CD4-positive, alpha-beta memory T cell (primary cell): Measurements from ENCODE around the gene RALGAPA1. TPM values are rescaled to one million over a fixed set of nuclear protein-coding genes. Genes with fewer than 3 reads are reported as not detected.

Source experiments
- CTCF ChIA-PET: fragments of 350-600 bp; sonication (Branson Sonifier 250); formaldehyde crosslinking; loops from one replicate; lab custom pipeline; 2021; ENCODE audit warnings: inconsistent platforms; ENCODE audit not compliant: partially characterized antibody; lab: Charles Lee
- POLR2A ChIA-PET: fragments of 350-600 bp; sonication (Branson Sonifier 250); formaldehyde crosslinking; loops from one replicate; lab custom pipeline; 2021; ENCODE audit not compliant: partially characterized antibody; lab: Charles Lee
- DNase-seq, 5 donors: peaks; one replicate each; pipeline versions ENCODE4 v3.0.0 to v3.0.0-alpha.2; 2020 to 2022; ENCODE audit warnings: mixed read lengths in 1 of 5
- H3K27ac ChIP-seq: one replicate; pipeline ENCODE4 v1.7.0; 2013; ENCODE audit warnings: low read depth, low read length
- H3K27me3 ChIP-seq: 2 replicates; pipeline ENCODE4 v1.7.0; 2013; ENCODE audit warnings: mild to moderate bottlenecking, low read length, moderate library complexity; ENCODE audit not compliant: insufficient read depth
- H3K36me3 ChIP-seq: 2 replicates; pipeline ENCODE4 v1.7.0; 2013; ENCODE audit warnings: mild to moderate bottlenecking, low read length, moderate library complexity; ENCODE audit not compliant: insufficient read depth
- H3K4me1 ChIP-seq: 2 replicates; pipeline ENCODE4 v1.7.0; 2013; ENCODE audit warnings: mild to moderate bottlenecking, low read length, moderate library complexity; ENCODE audit not compliant: insufficient read depth
- H3K4me3 ChIP-seq, 2 donors: one replicate each; pipeline ENCODE4 v1.7.0; 2013; ENCODE audit warnings: low read length in 2 of 2, mild to moderate bottlenecking in 1 of 2
- H3K9me3 ChIP-seq, 2 donors: one replicate each; pipeline ENCODE4 v1.7.0; 2013; ENCODE audit warnings: low read length in 2 of 2, control low read depth in 1 of 2; ENCODE audit not compliant: control insufficient read depth in 1 of 2
- H3K27ac Mint-ChIP-seq, 7 donors: one replicate each; pipeline ENCODE4 v1.8.0; 2020 to 2021; ENCODE audit warnings: mixed read lengths in 7 of 7, mild to moderate bottlenecking in 6 of 7, inconsistent platforms in 3 of 7, moderate library complexity in 3 of 7
- H3K27me3 Mint-ChIP-seq, 2 donors: one replicate each; pipeline ENCODE4 v1.8.0; 2020 to 2021; ENCODE audit warnings: mixed read lengths in 2 of 2
- H3K36me3 Mint-ChIP-seq, 2 donors: one replicate each; pipeline ENCODE4 v1.8.0; 2020 to 2021; ENCODE audit warnings: mixed read lengths in 2 of 2, inconsistent platforms in 1 of 2, mild to moderate bottlenecking in 1 of 2
- H3K4me1 Mint-ChIP-seq, 4 donors: one replicate each; pipeline ENCODE4 v1.8.0; 2020 to 2021; ENCODE audit warnings: mixed read lengths in 4 of 4, mild to moderate bottlenecking in 1 of 4
- H3K4me3 Mint-ChIP-seq, 8 donors: one replicate each; pipeline ENCODE4 v1.8.0; 2020 to 2021; ENCODE audit warnings: mixed read lengths in 8 of 8, mild to moderate bottlenecking in 7 of 8, moderate library complexity in 6 of 8, inconsistent platforms in 3 of 8
- H3K9me3 Mint-ChIP-seq, 8 donors: one replicate each; pipeline ENCODE4 v1.8.0; 2020 to 2021; ENCODE audit warnings: mixed read lengths in 8 of 8, mild to moderate bottlenecking in 5 of 8, inconsistent platforms in 3 of 8, moderate library complexity in 1 of 8
- intact Hi-C: fragments of 100-400 bp; cut with micrococcal nuclease; formaldehyde crosslinking; loops from one replicate; pipeline ENCODE4 v1.15.1; 2023
- polyA plus RNA-seq, 2 donors: library from polyadenylated mRNA; unstranded; fragments of 300-500 nt; fragmentation: Illumina TruSeq; gene quantifications; one replicate each; pipeline ENCODE4 v1.2.3, GENCODE V29; 2021
- total RNA-seq, 2 experiments: library from RNA; stranded (reverse); gene quantifications; one replicate each; pipeline ENCODE4 v1.2.3, GENCODE V29; 2021

Gene RALGAPA1
- total and polyA plus RNA-seq, 4 experiments from 2014 or later, result 15.1 to 66.0 (median 42.9) TPM

DNA sequence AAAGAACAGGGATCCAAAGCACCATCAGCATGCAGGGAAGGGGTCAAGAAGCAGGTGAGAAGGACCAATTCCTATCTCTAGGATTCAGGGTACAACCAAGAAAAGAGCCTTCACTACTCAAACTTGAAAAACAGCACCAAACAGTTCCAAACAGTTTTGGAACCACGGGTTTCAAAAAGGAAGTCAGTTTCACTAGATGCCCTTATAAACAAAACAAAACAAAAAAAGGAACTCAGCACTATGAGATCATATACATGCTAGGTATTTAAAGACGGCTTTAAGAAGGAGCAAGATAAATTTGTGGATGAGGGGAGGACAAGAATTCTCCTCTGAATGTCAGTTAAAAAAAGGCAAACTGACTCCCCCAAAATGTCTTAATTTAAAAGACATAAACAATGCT lies 269.1 kb downstream of the RALGAPA1 start:
- no peak overlapping the region for H3K4me3 ChIP-seq
- no peaks in the 10 kb centered on the region for H3K27me3 ChIP-seq
- H3K36me3 ChIP-seq, result no peaks in the 10 kb centered on the region
- CTCF ChIA-PET, result no interaction called here
- H3K9me3 Mint-ChIP-seq, result no peaks in the 10 kb centered on the region
- intact Hi-C loops, result no loop called here
- H3K4me1 Mint-ChIP-seq, result peaks cover 0 to 12% (median 6%) of the 10 kb centered on the region in 4 donors
- no peak overlapping the region for H3K27ac ChIP-seq
- no peak overlapping the region for H3K4me3 Mint-ChIP-seq
- H3K4me1 ChIP-seq, result peaks cover 8% of the 10 kb centered on the region
- no peaks in the 10 kb centered on the region for H3K9me3 ChIP-seq
- no peak overlapping the region for H3K27ac Mint-ChIP-seq
- POLR2A ChIA-PET, result no interaction called here
- DNase-seq, result no peak
- peaks cover 24 to 38% of the 10 kb centered on the region in 2 donors for H3K36me3 Mint-ChIP-seq
- peaks cover 8 to 10% of the 10 kb centered on the region in 2 donors for H3K27me3 Mint-ChIP-seq

DNA sequence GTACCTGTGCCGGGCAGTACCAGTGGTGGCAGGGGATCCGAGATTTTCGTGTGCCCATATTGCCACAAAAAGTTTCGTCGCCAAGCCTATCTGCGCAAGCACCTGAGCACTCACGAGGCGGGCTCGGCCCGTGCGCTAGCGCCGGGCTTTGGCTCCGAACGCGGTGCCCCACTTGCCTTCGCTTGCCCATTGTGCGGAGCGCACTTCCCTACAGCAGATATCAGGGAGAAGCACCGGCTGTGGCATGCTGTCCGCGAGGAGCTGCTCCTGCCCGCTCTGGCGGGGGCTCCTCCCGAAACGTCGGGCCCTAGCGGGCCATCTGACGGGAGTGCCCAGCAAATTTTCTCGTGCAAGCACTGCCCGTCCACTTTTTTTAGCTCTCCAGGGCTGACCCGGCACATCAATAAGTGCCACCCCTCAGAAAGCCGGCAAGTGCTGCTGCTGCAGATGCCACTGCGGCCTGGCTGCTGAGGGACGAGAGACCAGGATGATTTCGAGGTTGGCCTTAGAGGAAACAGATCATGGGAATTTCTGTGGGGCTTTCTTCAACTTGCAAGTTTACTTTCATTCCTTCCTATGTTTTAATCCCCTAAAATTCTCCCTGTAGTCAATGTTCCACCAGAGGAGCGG lies 273.5 kb downstream of the RALGAPA1 start:
- peak in 1 of 5 donors; percentile 24 for DNase-seq
- intact Hi-C loops, result no loop called here
- H3K9me3 ChIP-seq, result no peaks in the 10 kb centered on the region
- H3K4me3 ChIP-seq, result no peak overlapping the region
- no peaks in the 10 kb centered on the region for H3K36me3 ChIP-seq
- ChIA-PET POLR2A (no interaction called here), CTCF (no interaction called here)
- H3K4me1 ChIP-seq, result peaks cover 20% of the 10 kb centered on the region
- Mint-ChIP-seq H3K27ac (peak overlapping the region in 2 of 7 donors; percentile 29 to 59), H3K4me1 (peaks cover 1 to 17% (median 11%) of the 10 kb centered on the region in 4 donors), H3K36me3 (peaks cover 16 to 25% of the 10 kb centered on the region in 2 donors), H3K27me3 (peaks cover 22 to 26% of the 10 kb centered on the region in 2 donors), H3K9me3 (no peaks in the 10 kb centered on the region), H3K4me3 (peak overlapping the region in 6 of 8 donors; percentile 21 to 85 (median 60))
- H3K27me3 ChIP-seq, result peaks cover 21% of the 10 kb centered on the region
- no peak overlapping the region for H3K27ac ChIP-seq

DNA sequence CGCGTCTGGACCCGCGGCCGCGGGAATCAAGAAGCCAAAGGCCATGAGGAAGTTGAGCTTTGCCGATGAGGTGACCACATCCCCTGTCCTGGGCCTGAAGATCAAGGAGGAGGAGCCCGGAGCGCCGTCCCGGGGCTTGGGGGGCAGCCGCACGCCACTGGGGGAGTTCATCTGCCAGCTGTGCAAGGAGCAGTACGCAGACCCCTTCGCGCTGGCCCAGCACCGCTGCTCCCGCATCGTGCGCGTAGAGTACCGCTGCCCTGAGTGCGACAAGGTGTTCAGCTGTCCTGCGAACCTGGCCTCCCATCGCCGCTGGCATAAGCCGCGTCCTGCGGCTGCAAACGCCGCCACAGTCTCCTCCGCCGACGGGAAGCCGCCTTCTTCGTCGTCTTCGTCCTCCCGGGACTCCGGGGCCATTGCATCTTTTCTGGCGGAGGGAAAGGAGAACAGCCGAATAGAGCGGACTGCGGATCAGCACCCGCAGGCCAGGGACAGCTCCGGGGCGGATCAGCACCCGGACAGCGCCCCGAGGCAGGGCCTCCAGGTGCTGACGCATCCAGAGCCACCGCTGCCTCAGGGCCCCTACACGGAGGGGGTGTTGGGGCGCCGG lies 274.1 kb downstream of the RALGAPA1 start:
- DNase-seq, result peak; percentile 55 to 73 (median 66)
- POLR2A ChIA-PET, result no interaction called here
- no peaks in the 10 kb centered on the region for H3K9me3 ChIP-seq
- H3K9me3 Mint-ChIP-seq, result no peaks in the 10 kb centered on the region
- intact Hi-C loops, result no loop called here
- peak overlapping the region; percentile 79 to 91 (median 81) for H3K4me3 Mint-ChIP-seq
- no peaks in the 10 kb centered on the region for H3K36me3 ChIP-seq
- peaks cover 1 to 17% (median 11%) of the 10 kb centered on the region in 4 donors for H3K4me1 Mint-ChIP-seq
- peaks cover 21% of the 10 kb centered on the region for H3K27me3 ChIP-seq
- H3K27ac Mint-ChIP-seq, result peak overlapping the region in 2 of 7 donors; percentile 59 to 70
- H3K27me3 Mint-ChIP-seq, result peaks cover 26 to 30% of the 10 kb centered on the region in 2 donors
- peak overlapping the region in 1 of 2 donors; percentile 32 for H3K4me3 ChIP-seq
- peaks cover 14 to 19% of the 10 kb centered on the region in 2 donors for H3K36me3 Mint-ChIP-seq
- CTCF ChIA-PET, result no interaction called here
- H3K4me1 ChIP-seq, result peaks cover 20% of the 10 kb centered on the region
- no peak overlapping the region for H3K27ac ChIP-seq

DNA sequence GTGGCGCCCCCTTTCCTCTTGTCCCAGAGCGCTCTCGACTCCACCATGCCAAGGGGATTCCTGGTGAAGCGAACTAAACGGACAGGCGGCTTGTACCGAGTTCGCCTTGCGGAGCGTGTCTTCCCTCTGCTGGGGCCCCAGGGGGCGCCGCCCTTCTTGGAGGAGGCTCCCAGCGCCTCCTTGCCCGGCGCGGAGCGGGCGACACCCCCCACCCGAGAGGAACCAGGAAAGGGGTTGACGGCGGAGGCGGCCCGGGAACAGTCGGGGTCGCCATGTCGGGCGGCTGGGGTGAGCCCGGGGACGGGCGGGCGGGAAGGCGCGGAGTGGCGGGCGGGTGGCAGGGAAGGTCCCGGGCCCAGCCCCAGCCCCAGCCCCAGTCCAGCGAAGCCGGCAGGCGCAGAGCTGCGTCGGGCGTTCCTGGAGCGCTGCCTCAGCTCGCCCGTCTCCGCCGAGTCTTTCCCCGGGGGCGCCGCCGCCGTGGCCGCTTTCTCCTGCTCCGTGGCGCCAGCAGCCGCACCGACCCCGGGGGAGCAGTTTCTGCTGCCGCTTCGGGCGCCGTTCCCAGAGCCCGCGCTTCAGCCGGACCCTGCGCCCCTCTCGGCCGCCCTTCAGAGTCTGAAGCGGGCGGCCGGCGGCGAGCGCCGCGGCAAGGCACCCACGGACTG lies 274.8 kb downstream of the RALGAPA1 start:
- Mint-ChIP-seq H3K27me3 (peaks cover 30 to 34% of the 10 kb centered on the region in 2 donors), H3K9me3 (no peaks in the 10 kb centered on the region), H3K36me3 (peaks cover 7 to 13% of the 10 kb centered on the region in 2 donors), H3K4me3 (peak overlapping the region; percentile 67 to 91 (median 78)), H3K27ac (no peak overlapping the region), H3K4me1 (peaks cover 1 to 17% (median 11%) of the 10 kb centered on the region in 4 donors)
- Histone ChIP-seq H3K4me1 (peaks cover 20% of the 10 kb centered on the region), H3K4me3 (peak overlapping the region in 1 of 2 donors; percentile 52), H3K36me3 (no peaks in the 10 kb centered on the region), H3K9me3 (no peaks in the 10 kb centered on the region), H3K27ac (no peak overlapping the region), H3K27me3 (peaks cover 21% of the 10 kb centered on the region)
- CTCF ChIA-PET, result interaction anchor here (1.0 kb wide), 1 partner anchor 9 kb away, joined by 3 read pairs; no protein-coding TSS in a partner anchor
- POLR2A ChIA-PET, result no interaction called here
- intact Hi-C loops, result no loop called here
- DNase-seq, result peak in 4 of 5 donors; percentile 10 to 29 (median 23)

DNA sequence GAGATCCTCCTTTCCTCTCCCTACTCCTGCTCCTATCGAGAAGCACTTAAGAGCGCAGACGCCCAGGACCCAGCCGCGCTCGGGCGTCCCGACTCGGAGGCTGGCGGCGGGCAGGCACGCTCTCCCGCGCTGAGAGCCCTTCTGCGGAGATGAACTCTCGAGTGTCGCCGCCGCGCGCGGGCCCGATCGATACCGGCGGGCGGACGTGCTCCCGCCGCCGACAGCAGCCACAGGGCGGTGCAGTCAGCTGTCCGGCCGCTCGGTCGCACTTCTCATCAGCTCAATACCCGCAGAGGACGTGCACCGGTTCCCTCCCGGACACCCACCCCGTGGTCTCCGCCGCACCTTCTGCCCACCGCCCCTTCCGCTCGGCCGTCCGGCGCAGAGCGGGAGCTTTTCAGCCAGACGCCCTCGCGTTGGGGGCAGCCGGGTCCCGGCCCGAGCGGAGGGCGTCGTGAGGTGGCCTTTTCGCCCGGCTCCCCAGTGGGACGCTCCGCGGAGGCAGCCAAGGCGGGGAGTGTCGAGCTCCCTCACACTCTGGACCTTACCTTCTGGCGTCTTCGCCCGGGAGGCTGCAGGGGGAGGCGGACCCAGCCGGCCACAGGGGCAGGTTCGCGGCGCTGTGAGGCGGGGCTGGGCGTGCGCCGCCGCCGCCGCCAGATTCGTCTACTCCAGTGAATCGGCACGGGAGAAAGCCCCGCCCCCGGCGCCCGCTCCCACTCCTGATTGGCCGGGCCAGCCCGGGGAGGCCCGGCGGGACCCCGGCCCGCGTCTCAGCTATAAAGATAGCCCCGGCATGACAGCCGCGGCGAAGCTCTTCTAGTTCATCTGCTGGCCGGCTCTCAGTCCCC lies 275.5 kb downstream of the RALGAPA1 start, which contains the start of gene INSM2:
Gene INSM2, plus strand, starts transcription at position 808 of the 851 bp plus-strand sequence. CDS start 89 bp downstream, outside the sequence.
- Histone ChIP-seq H3K27ac (no peak within 1 kb of the TSS), H3K36me3 (no peaks in the 10 kb centered on the region), H3K4me1 (peaks cover 20% of the 10 kb centered on the region), H3K9me3 (no peaks in the 10 kb centered on the region), H3K27me3 (peaks cover 21% of the 10 kb centered on the region), H3K4me3 (peak within 1 kb of the TSS; percentile 42 to 52)
- no peaks in the 10 kb centered on the region for H3K9me3 Mint-ChIP-seq
- H3K27me3 Mint-ChIP-seq, result peaks cover 33 to 38% of the 10 kb centered on the region in 2 donors
- peak in 4 of 5 donors; percentile 9 to 44 (median 20) for DNase-seq
- H3K27ac Mint-ChIP-seq, result peak within 1 kb of the TSS in 1 of 7 donors; percentile 59
- peaks cover 1 to 17% (median 11%) of the 10 kb centered on the region in 4 donors for H3K4me1 Mint-ChIP-seq
- intact Hi-C loops, result no loop called here
- ChIA-PET CTCF (interaction anchor here (0.7 to 1.0 kb wide), 2 partner anchors 10 to 20 kb away, joined by 3 read pairs; no protein-coding TSS in a partner anchor), POLR2A (no interaction called here)
- peaks cover 7 to 13% of the 10 kb centered on the region in 2 donors for H3K36me3 Mint-ChIP-seq
- peak within 1 kb of the TSS; percentile 79 to 91 (median 82) for H3K4me3 Mint-ChIP-seq

- H3K4me1 Mint-ChIP-seq, result peaks cover 1 to 17% (median 11%) of the 10 kb centered on the region in 4 donors
- peaks cover 20% of the 10 kb centered on the region for H3K4me1 ChIP-seq
- POLR2A ChIA-PET, result no interaction called here
- no peak overlapping the region for H3K27ac ChIP-seq
- H3K36me3 ChIP-seq, result no peaks in the 10 kb centered on the region
- H3K27me3 Mint-ChIP-seq, result peaks cover 37 to 40% of the 10 kb centered on the region in 2 donors
- intact Hi-C loops, result no loop called here
- no peaks in the 10 kb centered on the region for H3K9me3 Mint-ChIP-seq
- no peaks in the 10 kb centered on the region for H3K9me3 ChIP-seq
- CTCF ChIA-PET, result interaction anchor here (1.0 kb wide), 1 partner anchor 11 kb away, joined by 3 read pairs; no protein-coding TSS in a partner anchor
- peaks cover 21% of the 10 kb centered on the region for H3K27me3 ChIP-seq
- H3K4me3 ChIP-seq, result peak overlapping the region; percentile 42 to 52
- peak overlapping the region; percentile 70 to 83 (median 78) for H3K4me3 Mint-ChIP-seq
- no peak for DNase-seq
- H3K27ac Mint-ChIP-seq, result no peak overlapping the region
- H3K36me3 Mint-ChIP-seq, result peaks cover 2 to 8% of the 10 kb centered on the region in 2 donors
These were observed 276.2 kb downstream of the RALGAPA1 start for GRCh38 chr14:35532783-35533356.
